HG02798 (cell line): ENCODE measurements around the gene FERMT2.

Experiments
- ATAC-seq: cut with Tn5 transposase; IDR thresholded peaks from one replicate; pipeline ENCODE4 v1.9.1; 2021; ENCODE audit warnings: mild to moderate bottlenecking; ENCODE audit not compliant: unreplicated experiment, poor library complexity

The FERMT2 gene

GRCh38 chr14:52950898-52951680, at the start of gene FERMT2:
TSS of gene FERMT2 (minus strand) at chr14:52951050. CDS start at chr14:52950568, 482 bp downstream.
- ATAC-seq, result peak; percentile 54

- no peak for ATAC-seq
These were observed 47.6 kb upstream of the FERMT2 start for GRCh38 chr14:52998376-52999015.

- no peak for ATAC-seq
These were observed 45.6 kb upstream of the FERMT2 start for GRCh38 chr14:52996493-52996892.

GRCh38 chr14:52995998-52996397, 45.1 kb upstream of the FERMT2 start:
- ATAC-seq, result no peak

- no peak for ATAC-seq
These were observed 41.5 kb upstream of the FERMT2 start for GRCh38 chr14:52992236-52992870.

- ATAC-seq, result no peak
These were observed 37.3 kb upstream of the FERMT2 start for GRCh38 chr14:52988139-52988538.

GRCh38 chr14:52987514-52987913, 36.7 kb upstream of the FERMT2 start:
- no peak for ATAC-seq

- ATAC-seq, result no peak
These were observed 36.2 kb upstream of the FERMT2 start for GRCh38 chr14:52987042-52987441.

- ATAC-seq, result no peak
These were observed 26.9 kb upstream of the FERMT2 start for GRCh38 chr14:52977798-52978197.

- no peak for ATAC-seq
These were observed 23.6 kb upstream of the FERMT2 start for GRCh38 chr14:52974406-52974805.

- peak; percentile 66 for ATAC-seq
These were observed 10.3 kb upstream of the FERMT2 start for GRCh38 chr14:52961060-52961639.

GRCh38 chr14:52960627-52961026, 9.8 kb upstream of the FERMT2 start:
- ATAC-seq, result peak; percentile 9

- ATAC-seq, result no peak
These were observed 3.7 kb upstream of the FERMT2 start for GRCh38 chr14:52954346-52955214.

- ATAC-seq, result no peak
These were observed 1.1 kb upstream of the FERMT2 start for GRCh38 chr14:52951681-52952554.

GRCh38 chr14:52950410-52950897, 396 bp downstream of the FERMT2 start:
- ATAC-seq, result peak; percentile 54

GRCh38 chr14:52949711-52950409, 990 bp downstream of the FERMT2 start:
- ATAC-seq, result no peak

GRCh38 chr14:52949249-52949648, 1.6 kb downstream of the FERMT2 start:
- no peak for ATAC-seq

GRCh38 chr14:52948836-52949235, 2.0 kb downstream of the FERMT2 start:
- no peak for ATAC-seq
